ENCODE results near the gene CAMTA1. TPM values are rescaled to one million over a fixed set of nuclear protein-coding genes. Genes with fewer than 3 reads are reported as not detected.

CAMTA1 gene
- total and polyA plus RNA-seq, 8 donors: 13.0 to 54.2 (median 23.6) TPM

GRCh38 chr1:6911974-6912373, 126.7 kb downstream of the CAMTA1 start:
- no peak overlapping the region for H3K27ac ChIP-seq
- intact Hi-C loops (cut with DNase I): no loop called here

GRCh38 chr1:6912518-6912917, 127.3 kb downstream of the CAMTA1 start:
- Histone ChIP-seq H3K9me3 (no peaks in the 10 kb centered on the region), H3K27me3 (no peaks in the 10 kb centered on the region), H3K4me1 (peaks cover 0 to 6% (median 4%) of the 10 kb centered on the region in 3 donors), H3K4me3 (no peak overlapping the region), H3K27ac (no peak overlapping the region), H3K36me3 (no peaks in the 10 kb centered on the region)
- intact Hi-C loops (cut with DNase I): no loop called here
- DNase-seq (no peak), ATAC-seq (no peak), FAIRE-seq (no peak)
- 71 to 82% methylated on average over 9 of the region's 9 CpGs for WGBS, 2 donors
- TF ChIP-seq CTCF (IDR thresholded peaks at IDR 0.05): no peak

More at GRCh38 chr1:6911974-6912373, 126.7 kb downstream of the CAMTA1 start:
- TF ChIP-seq CTCF (IDR thresholded peaks at IDR 0.05): no peak
- DNase-seq (no peak), FAIRE-seq (no peak), ATAC-seq (peak in 1 of 4 donors; percentile 17)
- no peak overlapping the region for H3K4me3 ChIP-seq
- H3K9me3 ChIP-seq: no peaks in the 10 kb centered on the region
- no peaks in the 10 kb centered on the region for H3K27me3 ChIP-seq
- H3K4me1 ChIP-seq: peaks cover 0 to 6% (median 4%) of the 10 kb centered on the region in 3 donors
- H3K36me3 ChIP-seq: no peaks in the 10 kb centered on the region
- 68 to 83% methylated on average over 2 of the region's 2 CpGs for WGBS, 2 donors

GRCh38 chr1:6913086-6913485, 127.8 kb downstream of the CAMTA1 start:
- no peak for FAIRE-seq
- Histone ChIP-seq H3K27me3 (no peaks in the 10 kb centered on the region), H3K9me3 (no peaks in the 10 kb centered on the region)

GRCh38 chr1:6914706-6915105, 129.5 kb downstream of the CAMTA1 start:
- 70 to 81% methylated on average over 9 of the region's 9 CpGs for WGBS, 2 donors
- no peak for FAIRE-seq
- no peak for DNase-seq
- no peak for TF ChIP-seq CTCF (IDR thresholded peaks at IDR 0.05)
- Histone ChIP-seq H3K4me1 (peaks cover 0 to 4% (median 3%) of the 10 kb centered on the region in 3 donors), H3K36me3 (no peaks in the 10 kb centered on the region), H3K27ac (no peak overlapping the region), H3K27me3 (no peaks in the 10 kb centered on the region), H3K4me3 (no peak overlapping the region), H3K9me3 (no peaks in the 10 kb centered on the region)
- ATAC-seq: no peak
- intact Hi-C loops (cut with DNase I): no loop called here

More at GRCh38 chr1:6913086-6913485, 127.8 kb downstream of the CAMTA1 start:
- DNase-seq (no peak), ATAC-seq (no peak)
- no peak overlapping the region for H3K27ac ChIP-seq
- no peak for TF ChIP-seq CTCF (IDR thresholded peaks at IDR 0.05)
- intact Hi-C loops (cut with DNase I): no loop called here
- peaks cover 0 to 6% (median 4%) of the 10 kb centered on the region in 3 donors for H3K4me1 ChIP-seq
- no peaks in the 10 kb centered on the region for H3K36me3 ChIP-seq
- no peak overlapping the region for H3K4me3 ChIP-seq
- 79 to 80% methylated on average over 5 of the region's 5 CpGs for WGBS, 2 donors

- Histone ChIP-seq H3K36me3 (no peaks in the 10 kb centered on the region), H3K27ac (no peak overlapping the region), H3K4me1 (no peaks in the 10 kb centered on the region), H3K4me3 (no peak overlapping the region), H3K9me3 (no peaks in the 10 kb centered on the region), H3K27me3 (no peaks in the 10 kb centered on the region)
- DNase-seq: no peak
- no peak for TF ChIP-seq CTCF (IDR thresholded peaks at IDR 0.05)
- no peak for ATAC-seq
- intact Hi-C loops (cut with DNase I): no loop called here
- WGBS, 2 donors: 79 to 80% methylated on average over 17 of the region's 17 CpGs
- FAIRE-seq: no peak
These were observed 130.8 kb downstream of the CAMTA1 start for GRCh38 chr1:6915999-6916565.
